Retinal pigment epithelial cell (primary cell): Measurements from ENCODE around the gene UMOD.

Source experiments
- DNase-seq: peaks from one replicate; pipeline ENCODE4 v3.0.0-alpha.2; 2010; ENCODE audit warnings: low read depth
- H3K4me3 ChIP-seq: 2 replicates; pipeline ENCODE4 v1.5.1; 2011; ENCODE audit warnings: mild to moderate bottlenecking, low read length, control low read depth, moderate library complexity
- CTCF ChIP-seq: conservative IDR thresholded peaks from 2 replicates; pipeline ENCODE4 v1.5.1; 2011; ENCODE audit warnings: low read depth, low read length, control low read depth, inconsistent platforms

Gene UMOD

GRCh38 chr16:20364051-20364450 lies 11.5 kb upstream of the UMOD start:
- H3K4me3 ChIP-seq: no peak overlapping the region
- DNase-seq: no peak
- no peak for TF ChIP-seq CTCF

- DNase-seq: no peak
- TF ChIP-seq CTCF: no peak
- H3K4me3 ChIP-seq: no peak overlapping the region
These were observed 10.7 kb upstream of the UMOD start for GRCh38 chr16:20363191-20363590.

- no peak overlapping the region for H3K4me3 ChIP-seq
- DNase-seq: no peak
- no peak for TF ChIP-seq CTCF
These were observed 7.5 kb upstream of the UMOD start for GRCh38 chr16:20359997-20360396.

- no peak overlapping the region for H3K4me3 ChIP-seq
- no peak for DNase-seq
- no peak for TF ChIP-seq CTCF
These were observed 2.7 kb upstream of the UMOD start for GRCh38 chr16:20355114-20355782.

GRCh38 chr16:20353379-20353778 lies 864 bp upstream of the UMOD start:
- no peak for DNase-seq
- no peak overlapping the region for H3K4me3 ChIP-seq
- TF ChIP-seq CTCF: no peak

- DNase-seq: no peak
- TF ChIP-seq CTCF: no peak
These were observed 2.9 kb downstream of the UMOD start for GRCh38 chr16:20349615-20350014.

GRCh38 chr16:20348365-20349185 lies 3.9 kb downstream of the UMOD start:
- no peak for TF ChIP-seq CTCF
- no peak for DNase-seq
- no peak overlapping the region for H3K4me3 ChIP-seq

More at GRCh38 chr16:20349615-20350014, 2.9 kb downstream of the UMOD start:
- no peak overlapping the region for H3K4me3 ChIP-seq
